ENCODE data around the gene UPK1A.
A peak's percentile ranks its signal among the peaks of the same experiment; 100 is the strongest.

The UPK1A gene

DNA sequence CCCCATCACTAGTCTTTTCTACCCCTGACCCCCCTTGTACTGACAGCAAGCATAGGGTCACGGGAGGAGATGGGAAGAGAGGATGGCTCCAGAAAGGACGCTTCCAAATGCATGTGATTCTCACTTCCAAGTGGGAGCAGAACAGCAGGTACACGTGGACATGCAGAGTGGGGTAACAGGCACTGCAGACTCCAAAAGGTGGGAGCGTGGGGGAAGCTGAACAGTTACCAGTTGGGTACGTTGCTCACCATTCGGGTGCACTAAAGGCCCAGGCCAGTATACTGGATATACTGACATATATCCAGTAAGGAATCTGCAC is 27.0 kb upstream of the UPK1A start:
- H3K79me2 ChIP-seq (ENCODE audit: insufficient read depth, low read length), result no peaks in the 10 kb centered on the region
- H3K9me2 ChIP-seq (ENCODE audit: low read depth, low read length), result no peaks in the 10 kb centered on the region
- H3K4me2 ChIP-seq (ENCODE audit: low read length), result no peak overlapping the region
- H4K20me1 ChIP-seq (ENCODE audit: insufficient read depth, low read length), result no peaks in the 10 kb centered on the region
- no peak overlapping the region for H3K9ac ChIP-seq (ENCODE audit: low read length)
- H3K27me3 ChIP-seq (ENCODE audit: insufficient read depth, low read length), result no peaks in the 10 kb centered on the region
- TF ChIP-seq, protein P1, sequence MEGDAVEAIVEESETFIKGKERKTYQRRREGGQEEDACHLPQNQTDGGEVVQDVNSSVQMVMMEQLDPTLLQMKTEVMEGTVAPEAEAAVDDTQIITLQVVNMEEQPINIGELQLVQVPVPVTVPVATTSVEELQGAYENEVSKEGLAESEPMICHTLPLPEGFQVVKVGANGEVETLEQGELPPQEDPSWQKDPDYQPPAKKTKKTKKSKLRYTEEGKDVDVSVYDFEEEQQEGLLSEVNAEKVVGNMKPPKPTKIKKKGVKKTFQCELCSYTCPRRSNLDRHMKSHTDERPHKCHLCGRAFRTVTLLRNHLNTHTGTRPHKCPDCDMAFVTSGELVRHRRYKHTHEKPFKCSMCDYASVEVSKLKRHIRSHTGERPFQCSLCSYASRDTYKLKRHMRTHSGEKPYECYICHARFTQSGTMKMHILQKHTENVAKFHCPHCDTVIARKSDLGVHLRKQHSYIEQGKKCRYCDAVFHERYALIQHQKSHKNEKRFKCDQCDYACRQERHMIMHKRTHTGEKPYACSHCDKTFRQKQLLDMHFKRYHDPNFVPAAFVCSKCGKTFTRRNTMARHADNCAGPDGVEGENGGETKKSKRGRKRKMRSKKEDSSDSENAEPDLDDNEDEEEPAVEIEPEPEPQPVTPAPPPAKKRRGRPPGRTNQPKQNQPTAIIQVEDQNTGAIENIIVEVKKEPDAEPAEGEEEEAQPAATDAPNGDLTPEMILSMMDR (IDR thresholded peaks at IDR 0.05; ENCODE audit: low read length), result no peak
- TF ChIP-seq EZH2 (IDR thresholded peaks at IDR 0.05; ENCODE audit: borderline replicate concordance, low read length), result no peak
- H3K4me3 ChIP-seq (ENCODE audit: low read depth, low read length, poor library complexity, severe bottlenecking), result no peak overlapping the region
- H3K9me3 ChIP-seq (ENCODE audit: low read length), result no peaks in the 10 kb centered on the region
- peaks cover 33% of the 10 kb centered on the region for H3K36me3 ChIP-seq (ENCODE audit: insufficient read depth, low read length)
- no peaks in the 10 kb centered on the region for H3F3A ChIP-seq (ENCODE audit: insufficient read depth, low read length)
- H2AFZ ChIP-seq (ENCODE audit: low read length), result no peak overlapping the region
- H3K27ac ChIP-seq (ENCODE audit: low read depth, low read length, poor library complexity, severe bottlenecking), result no peak overlapping the region
- peaks cover 23% of the 10 kb centered on the region for H3K4me1 ChIP-seq (ENCODE audit: insufficient read depth, low read length, severe bottlenecking)

DNA sequence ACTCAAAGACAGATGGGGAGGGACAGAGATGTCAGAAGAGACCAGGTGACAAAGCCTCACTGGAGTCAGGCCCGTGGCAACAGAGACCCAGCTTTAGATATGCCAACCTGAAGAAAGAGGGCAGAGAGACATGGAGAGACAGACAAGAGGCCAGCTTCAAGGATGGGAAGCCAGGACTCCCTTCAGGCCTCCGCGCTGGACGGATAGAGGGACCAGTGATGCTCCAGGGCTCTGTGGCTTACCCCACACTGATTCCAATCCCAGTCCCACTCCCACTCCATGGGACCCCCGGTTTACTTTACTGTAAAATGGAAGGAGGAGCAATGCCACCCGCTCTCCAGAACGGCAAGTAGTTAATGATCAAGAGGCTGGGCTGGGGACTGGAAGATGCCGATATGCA is 26.5 kb upstream of the UPK1A start:
- no peak overlapping the region for H2AFZ ChIP-seq (ENCODE audit: low read length)

DNA sequence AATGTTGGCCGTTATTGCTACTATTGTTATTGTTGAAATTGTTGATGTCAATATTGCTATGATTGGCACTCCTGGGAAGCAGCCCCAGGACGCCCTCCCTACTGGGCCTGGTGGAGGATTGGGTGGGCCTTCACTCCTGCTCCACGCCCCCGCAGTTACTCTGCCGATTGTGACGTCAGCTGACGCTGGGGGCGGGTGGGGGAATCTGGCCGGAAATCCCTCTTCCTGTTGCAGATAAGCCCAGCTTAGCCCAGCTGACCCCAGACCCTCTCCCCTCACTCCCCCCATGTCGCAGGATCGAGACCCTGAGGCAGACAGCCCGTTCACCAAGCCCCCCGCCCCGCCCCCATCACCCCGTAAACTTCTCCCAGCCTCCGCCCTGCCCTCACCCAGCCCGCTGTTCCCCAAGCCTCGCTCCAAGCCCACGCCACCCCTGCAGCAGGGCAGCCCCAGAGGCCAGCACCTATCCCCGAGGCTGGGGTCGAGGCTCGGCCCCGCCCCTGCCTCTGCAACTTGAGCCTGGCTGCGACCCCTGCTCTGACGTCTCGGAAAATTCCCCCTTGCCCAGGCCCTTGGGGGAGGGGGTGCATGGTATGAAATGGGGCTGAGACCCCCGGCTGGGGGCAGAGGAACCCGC is 24.7 kb upstream of the UPK1A start, which contains the start of gene ETV2:
ETV2 (plus strand) TSS at position 231 of the 637 bp plus-strand sequence. CDS start 716 bp downstream, outside the sequence.
- Histone ChIP-seq H2AFZ (ENCODE audit: low read length) (no peak within 1 kb of the TSS), H3K4me2 (ENCODE audit: low read length) (peak within 1 kb of the TSS; percentile 21; the same call in 1 of the 2 replicates)

More for the DNA sequence above, 26.5 kb upstream of the UPK1A start:
- Histone ChIP-seq H3K9ac (ENCODE audit: low read length) (no peak overlapping the region), H3K9me2 (ENCODE audit: low read depth, low read length) (no peaks in the 10 kb centered on the region), H4K20me1 (ENCODE audit: insufficient read depth, low read length) (no peaks in the 10 kb centered on the region), H3K27me3 (ENCODE audit: insufficient read depth, low read length) (no peaks in the 10 kb centered on the region), H3K9me3 (ENCODE audit: low read length) (no peaks in the 10 kb centered on the region), H3K36me3 (ENCODE audit: insufficient read depth, low read length) (peaks cover 30% of the 10 kb centered on the region), H3F3A (ENCODE audit: insufficient read depth, low read length) (no peaks in the 10 kb centered on the region), H3K79me2 (ENCODE audit: insufficient read depth, low read length) (no peaks in the 10 kb centered on the region), H3K27ac (ENCODE audit: low read depth, low read length, poor library complexity, severe bottlenecking) (no peak overlapping the region), H3K4me3 (ENCODE audit: low read depth, low read length, poor library complexity, severe bottlenecking) (no peak overlapping the region), H3K4me1 (ENCODE audit: insufficient read depth, low read length, severe bottlenecking) (peaks cover 26% of the 10 kb centered on the region), H3K4me2 (ENCODE audit: low read length) (no peak overlapping the region)
- TF ChIP-seq EZH2 (IDR thresholded peaks at IDR 0.05; ENCODE audit: borderline replicate concordance, low read length), result no peak
- TF ChIP-seq, protein P1 (IDR thresholded peaks at IDR 0.05; ENCODE audit: low read length), result no peak

More for the DNA sequence above, 24.7 kb upstream of the UPK1A start, which contains the start of gene ETV2:
- Histone ChIP-seq H3K36me3 (ENCODE audit: insufficient read depth, low read length) (peaks cover 17% of the 10 kb centered on the region), H3K4me3 (ENCODE audit: low read depth, low read length, poor library complexity, severe bottlenecking) (peak within 1 kb of the TSS; percentile 11), H4K20me1 (ENCODE audit: insufficient read depth, low read length) (no peaks in the 10 kb centered on the region), H3K4me1 (ENCODE audit: insufficient read depth, low read length, severe bottlenecking) (peaks cover 31% of the 10 kb centered on the region), H3K9me2 (ENCODE audit: low read depth, low read length) (no peaks in the 10 kb centered on the region), H3K79me2 (ENCODE audit: insufficient read depth, low read length) (no peaks in the 10 kb centered on the region), H3K9ac (ENCODE audit: low read length) (no peak within 1 kb of the TSS), H3K27ac (ENCODE audit: low read depth, low read length, poor library complexity, severe bottlenecking) (no peak within 1 kb of the TSS), H3K9me3 (ENCODE audit: low read length) (no peaks in the 10 kb centered on the region), H3F3A (ENCODE audit: insufficient read depth, low read length) (peaks cover 4% of the 10 kb centered on the region; the same call in 1 of the 2 replicates), H3K27me3 (ENCODE audit: insufficient read depth, low read length) (no peaks in the 10 kb centered on the region)
- TF ChIP-seq, protein P1 (IDR thresholded peaks at IDR 0.05; ENCODE audit: low read length), result no peak
- TF ChIP-seq EZH2 (IDR thresholded peaks at IDR 0.05; ENCODE audit: borderline replicate concordance, low read length), result no peak

Data from OCI-LY1 (cell line).